T-cell (primary cell): ENCODE data around the gene RPL36AL. TPM values are rescaled to one million over a fixed set of nuclear protein-coding genes. Genes with fewer than 3 reads are reported as not detected.

Experiments used
- total RNA-seq, 35 experiments: library from RNA in 6 of 35; stranded (reverse) in 6 of 35; fragments of 120-200 nt in 1 of 35; gene quantifications; one replicate each; pipeline versions ENCODE4 v1.2.1 to v1.2.4 and lab custom pipeline; 2013 to 2026

The RPL36AL gene
- total RNA-seq, 5 donors from 2014 or later (not counting 1 experiment from before 2014, with no cell fraction given) = 211 to 322 (median 291) TPM

Other genes starting within 250 kb of the RPL36AL start
- gene RPS29, start 34.2 kb downstream of the RPL36AL start, total RNA-seq = 1,000 to 10,000 TPM; 3,720 to 4,554 (median 3,981) TPM
- gene LRR1, start 21.7 kb downstream of the RPL36AL start, total RNA-seq = 10 to 100 TPM in 3 of 5 donors, 1 to 10 TPM in 2; 7.6 to 15.7 (median 11.4) TPM
- gene MGAT2, start 173 bp upstream of the RPL36AL start, total RNA-seq = 10 to 100 TPM; 21.7 to 54.1 (median 41.6) TPM
- 10 to 100 TPM in 3 of 5 donors, 1 to 10 TPM in 2; 8.2 to 26.7 (median 10.0) TPM for gene DNAAF2, start 14.6 kb upstream of the RPL36AL start, total RNA-seq
- 1 to 10 TPM in 4 of 5 donors, under 1 TPM in 1; 0.99 to 4.0 (median 1.8) TPM for gene POLE2, start 67.6 kb upstream of the RPL36AL start, total RNA-seq
- gene KLHDC1, start 72.5 kb upstream of the RPL36AL start, total RNA-seq = 10 to 100 TPM in 4 of 5 donors, 1 to 10 TPM in 1; 8.8 to 12.5 (median 10.2) TPM
- 100 to 1,000 TPM in 1 of 5 donors, 10 to 100 TPM in 4; 69.0 to 115 (median 69.2) TPM for gene KLHDC2, start 147.5 kb upstream of the RPL36AL start, total RNA-seq
- gene NEMF, start 232.2 kb upstream of the RPL36AL start, total RNA-seq = 100 to 1,000 TPM in 1 of 5 donors, 10 to 100 TPM in 4; 73.0 to 106 (median 88.8) TPM